C4-2B (cell line): ENCODE results near the gene SPC24.

Experiments
- ZFX ChIP-seq: fragments of 450-650 bp; IDR thresholded peaks from 2 replicates; pipeline ENCODE4 v1.6.1; 2017
- TF ChIP-seq, protein P1 (sequence below): fragments of 450-650 bp; conservative IDR thresholded peaks from 2 replicates; pipeline ENCODE4 v1.5.1; 2017; ENCODE audit warnings: mild to moderate bottlenecking

DNA sequence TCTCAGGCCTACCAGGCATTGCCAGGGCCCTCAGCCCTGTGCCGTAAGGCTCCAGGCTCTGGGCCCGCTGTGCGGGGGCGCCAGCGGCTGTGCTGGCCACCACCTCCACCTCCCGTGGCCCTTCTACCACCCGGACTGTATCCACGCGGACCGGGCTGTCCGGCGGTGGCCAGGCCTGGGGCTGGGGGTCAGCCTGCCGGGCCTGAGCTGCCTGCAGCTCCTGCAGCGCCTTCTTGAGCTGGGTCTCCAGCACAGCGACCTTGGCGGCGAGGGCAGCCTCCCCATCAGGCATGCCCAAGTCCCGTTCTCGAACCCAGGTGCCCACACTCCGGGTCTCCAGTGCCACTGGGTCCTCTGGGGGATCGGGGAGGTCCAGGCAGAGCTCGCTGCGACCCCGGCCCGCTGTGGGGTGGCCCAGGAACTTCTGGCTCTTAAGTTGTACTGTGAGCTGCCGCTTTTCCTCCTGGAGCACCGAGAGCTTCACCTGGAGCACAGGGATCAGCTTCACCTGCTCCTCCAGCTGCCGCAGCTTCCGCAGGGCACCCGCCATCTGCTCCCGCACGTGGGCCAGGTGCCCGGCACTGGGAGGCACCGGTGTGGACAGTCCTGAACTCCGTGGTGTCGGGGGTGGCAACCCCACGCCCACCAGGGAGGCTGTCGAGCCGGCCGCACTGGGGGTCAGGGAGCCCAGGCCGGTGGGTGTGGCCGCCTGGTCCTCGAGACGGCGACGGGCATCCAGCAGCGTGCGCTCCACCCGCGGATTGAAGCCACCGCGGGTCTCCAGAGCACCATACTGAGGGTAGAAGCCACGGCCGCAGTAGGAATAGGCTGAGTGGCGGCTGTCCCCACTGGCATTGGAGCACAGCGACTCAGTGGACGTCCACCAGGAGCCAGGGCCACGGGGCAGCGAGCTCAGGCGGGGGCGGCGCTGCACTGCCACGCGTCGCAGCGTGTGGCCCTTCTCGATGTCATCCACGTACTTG lies 37.7 kb upstream of the SPC24 start:
- TF ChIP-seq, protein P1, sequence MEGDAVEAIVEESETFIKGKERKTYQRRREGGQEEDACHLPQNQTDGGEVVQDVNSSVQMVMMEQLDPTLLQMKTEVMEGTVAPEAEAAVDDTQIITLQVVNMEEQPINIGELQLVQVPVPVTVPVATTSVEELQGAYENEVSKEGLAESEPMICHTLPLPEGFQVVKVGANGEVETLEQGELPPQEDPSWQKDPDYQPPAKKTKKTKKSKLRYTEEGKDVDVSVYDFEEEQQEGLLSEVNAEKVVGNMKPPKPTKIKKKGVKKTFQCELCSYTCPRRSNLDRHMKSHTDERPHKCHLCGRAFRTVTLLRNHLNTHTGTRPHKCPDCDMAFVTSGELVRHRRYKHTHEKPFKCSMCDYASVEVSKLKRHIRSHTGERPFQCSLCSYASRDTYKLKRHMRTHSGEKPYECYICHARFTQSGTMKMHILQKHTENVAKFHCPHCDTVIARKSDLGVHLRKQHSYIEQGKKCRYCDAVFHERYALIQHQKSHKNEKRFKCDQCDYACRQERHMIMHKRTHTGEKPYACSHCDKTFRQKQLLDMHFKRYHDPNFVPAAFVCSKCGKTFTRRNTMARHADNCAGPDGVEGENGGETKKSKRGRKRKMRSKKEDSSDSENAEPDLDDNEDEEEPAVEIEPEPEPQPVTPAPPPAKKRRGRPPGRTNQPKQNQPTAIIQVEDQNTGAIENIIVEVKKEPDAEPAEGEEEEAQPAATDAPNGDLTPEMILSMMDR = no peak
- no peak for TF ChIP-seq ZFX
